C4-2B (cell line): ENCODE results near the gene DNAJC15.

Experiments
- ZFX ChIP-seq: fragments of 450-650 bp; IDR thresholded peaks from 2 replicates; pipeline ENCODE4 v1.6.1; 2017
- TF ChIP-seq, protein P1 (sequence below): fragments of 450-650 bp; conservative IDR thresholded peaks from 2 replicates; pipeline ENCODE4 v1.5.1; 2017; ENCODE audit warnings: mild to moderate bottlenecking

DNA sequence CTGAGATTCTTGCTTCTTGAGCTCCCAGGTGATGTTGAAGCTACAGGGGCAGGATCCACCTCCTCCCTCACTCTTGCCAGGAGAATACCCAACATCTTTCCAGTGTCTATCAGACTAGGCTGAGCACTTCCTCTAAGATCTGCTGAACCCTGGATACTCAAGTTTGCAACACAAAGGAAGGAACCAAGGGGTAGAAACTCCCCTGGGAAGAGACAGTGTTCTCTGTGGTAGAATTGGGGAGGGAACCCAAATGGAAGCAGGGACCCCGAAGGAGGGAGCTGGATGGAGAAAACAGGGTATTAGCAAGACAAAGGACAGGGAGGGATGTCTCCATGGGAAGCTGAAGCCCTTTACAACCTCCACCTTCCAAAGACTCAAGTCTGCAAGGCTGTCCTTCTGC is 117.6 kb downstream of the DNAJC15 start:
- TF ChIP-seq, protein P1, sequence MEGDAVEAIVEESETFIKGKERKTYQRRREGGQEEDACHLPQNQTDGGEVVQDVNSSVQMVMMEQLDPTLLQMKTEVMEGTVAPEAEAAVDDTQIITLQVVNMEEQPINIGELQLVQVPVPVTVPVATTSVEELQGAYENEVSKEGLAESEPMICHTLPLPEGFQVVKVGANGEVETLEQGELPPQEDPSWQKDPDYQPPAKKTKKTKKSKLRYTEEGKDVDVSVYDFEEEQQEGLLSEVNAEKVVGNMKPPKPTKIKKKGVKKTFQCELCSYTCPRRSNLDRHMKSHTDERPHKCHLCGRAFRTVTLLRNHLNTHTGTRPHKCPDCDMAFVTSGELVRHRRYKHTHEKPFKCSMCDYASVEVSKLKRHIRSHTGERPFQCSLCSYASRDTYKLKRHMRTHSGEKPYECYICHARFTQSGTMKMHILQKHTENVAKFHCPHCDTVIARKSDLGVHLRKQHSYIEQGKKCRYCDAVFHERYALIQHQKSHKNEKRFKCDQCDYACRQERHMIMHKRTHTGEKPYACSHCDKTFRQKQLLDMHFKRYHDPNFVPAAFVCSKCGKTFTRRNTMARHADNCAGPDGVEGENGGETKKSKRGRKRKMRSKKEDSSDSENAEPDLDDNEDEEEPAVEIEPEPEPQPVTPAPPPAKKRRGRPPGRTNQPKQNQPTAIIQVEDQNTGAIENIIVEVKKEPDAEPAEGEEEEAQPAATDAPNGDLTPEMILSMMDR, result no peak
- TF ChIP-seq ZFX, result no peak
